Stomach (tissue), 4 donors: ENCODE results near the gene KLRD1.
"Not testable (repeated sequence)": the region's sequence is repeated elsewhere in the genome, so short reads cannot be mapped to it uniquely, and the experiment has no call there.

ENCODE experiments used
- CTCF ChIP-seq, 7 experiments: fragments of 450-650 bp in 4 of 7; fragments of 200-600 bp in 3 of 7; sonication (generic) in 3 of 7; IDR thresholded peaks; one replicate each; pipeline ENCODE4 v1.5.1; 2016 to 2019; ENCODE audit warnings: antibody characterized with exemption in 7 of 7, control low read depth in 2 of 7, mild to moderate bottlenecking in 1 of 7
- EP300 ChIP-seq: sonication (generic); formaldehyde crosslinking; IDR thresholded peaks from one replicate; pipeline ENCODE4 v1.6.1; 2017; ENCODE audit warnings: antibody characterized with exemption
- POLR2A ChIP-seq, 4 donors: fragments of 450-650 bp; IDR thresholded peaks; one replicate each; pipeline ENCODE4 v1.6.1; 2016; ENCODE audit warnings: antibody characterized with exemption in 4 of 4, control low read depth in 2 of 4, mild to moderate bottlenecking in 1 of 4, moderate library complexity in 1 of 4
- POLR2AphosphoS5 ChIP-seq, 3 donors: sonication (generic); formaldehyde crosslinking; IDR thresholded peaks; one replicate each; pipeline ENCODE4 v1.6.1; 2016; ENCODE audit warnings: antibody characterized with exemption in 3 of 3

- TF ChIP-seq CTCF (IDR thresholded peaks at IDR 0.05); EP300; POLR2A (IDR thresholded peaks at IDR 0.05); POLR2AphosphoS5 (IDR thresholded peaks at IDR 0.05): not testable (repeated sequence)
Observed at GRCh38 chr12:10338470-10338869, 30.8 kb downstream of the KLRD1 start.
